ENCODE measurements around the gene MAP3K4. TPM values are rescaled to one million over a fixed set of nuclear protein-coding genes. Genes with fewer than 3 reads are reported as not detected.
A peak's percentile ranks its signal among the peaks of the same experiment; 100 is the strongest.

MAP3K4 gene
- total and polyA plus RNA-seq, 5 donors, result 11.8 to 42.3 (median 29.9) TPM

GRCh38 chr6:161151059-161151645 is 159.6 kb downstream of the MAP3K4 start:
- Histone ChIP-seq H3K27me3 (ENCODE audit: control insufficient read depth, insufficient read depth) (no peaks in the 10 kb centered on the region), H3K4me3 (ENCODE audit: low read length) (no peak overlapping the region), H3K27ac (ENCODE audit: low read length) (no peak overlapping the region), H3K4me1 (ENCODE audit: control insufficient read depth, insufficient read depth, low read length) (no peaks in the 10 kb centered on the region), H3K9me3 (ENCODE audit: control insufficient read depth, low read length) (no peaks in the 10 kb centered on the region)
- intact Hi-C loops (cut with DNase I), result loop anchor here in 2 of 4 donors (5.0 kb wide), 1 partner anchor 221 kb away; no protein-coding TSS in a partner anchor
- ATAC-seq (no peak), DNase-seq (no peak)
- WGBS, result 96% methylated on average over 18 of the region's 18 CpGs

GRCh38 chr6:161151660-161152526 is 160.3 kb downstream of the MAP3K4 start:
- no peaks in the 10 kb centered on the region for H3K9me3 ChIP-seq (ENCODE audit: control insufficient read depth, low read length)
- 82% methylated on average over 19 of the region's 19 CpGs for WGBS
- DNase-seq, result no peak
- intact Hi-C loops (cut with DNase I), result loop anchor here in 2 of 4 donors (5.0 kb wide), 1 partner anchor 220 kb away; no protein-coding TSS in a partner anchor
- no peaks in the 10 kb centered on the region for H3K27me3 ChIP-seq (ENCODE audit: control insufficient read depth, insufficient read depth)
- no peaks in the 10 kb centered on the region for H3K4me1 ChIP-seq (ENCODE audit: control insufficient read depth, insufficient read depth, low read length)
- H3K4me3 ChIP-seq (ENCODE audit: low read length), result no peak overlapping the region
- no peak overlapping the region for H3K27ac ChIP-seq (ENCODE audit: low read length)
- ATAC-seq, result peak; percentile 25 to 40

GRCh38 chr6:161152527-161152862 is 160.9 kb downstream of the MAP3K4 start:
- Histone ChIP-seq H3K4me1 (ENCODE audit: control insufficient read depth, insufficient read depth, low read length) (no peaks in the 10 kb centered on the region), H3K27ac (ENCODE audit: low read length) (no peak overlapping the region), H3K9me3 (ENCODE audit: control insufficient read depth, low read length) (no peaks in the 10 kb centered on the region), H3K27me3 (ENCODE audit: control insufficient read depth, insufficient read depth) (no peaks in the 10 kb centered on the region), H3K4me3 (ENCODE audit: low read length) (no peak overlapping the region)
- intact Hi-C loops (cut with DNase I), result loop anchor here in 2 of 4 donors (5.0 kb wide), 1 partner anchor 220 kb away; no protein-coding TSS in a partner anchor
- DNase-seq (no peak), ATAC-seq (no peak)
- WGBS, result 81% methylated on average over 9 of the region's 9 CpGs

- Histone ChIP-seq H3K4me3 (ENCODE audit: low read length) (no peak overlapping the region), H3K27me3 (ENCODE audit: control insufficient read depth, insufficient read depth) (no peaks in the 10 kb centered on the region), H3K27ac (ENCODE audit: low read length) (no peak overlapping the region), H3K4me1 (ENCODE audit: control insufficient read depth, insufficient read depth, low read length) (no peaks in the 10 kb centered on the region), H3K9me3 (ENCODE audit: control insufficient read depth, low read length) (no peaks in the 10 kb centered on the region)
- intact Hi-C loops (cut with DNase I), result loop anchor here in 2 of 4 donors (5.0 kb wide), 1 partner anchor 219 kb away; no protein-coding TSS in a partner anchor
- WGBS, result 94% methylated on average over 18 of the region's 18 CpGs
- DNase-seq, result no peak
- ATAC-seq, result peak in 1 of 2 donors; percentile 58
Observed at GRCh38 chr6:161152907-161153662, 161.5 kb downstream of the MAP3K4 start.

GRCh38 chr6:161153725-161154124 is 162.2 kb downstream of the MAP3K4 start:
- ATAC-seq (peak; percentile 21 to 29), DNase-seq (no peak)
- Histone ChIP-seq H3K4me3 (ENCODE audit: low read length) (no peak overlapping the region), H3K9me3 (ENCODE audit: control insufficient read depth, low read length) (no peaks in the 10 kb centered on the region), H3K27me3 (ENCODE audit: control insufficient read depth, insufficient read depth) (no peaks in the 10 kb centered on the region), H3K4me1 (ENCODE audit: control insufficient read depth, insufficient read depth, low read length) (no peaks in the 10 kb centered on the region), H3K27ac (ENCODE audit: low read length) (no peak overlapping the region)
- intact Hi-C loops (cut with DNase I), result loop anchor here in 2 of 4 donors (5.0 kb wide), 1 partner anchor 219 kb away; no protein-coding TSS in a partner anchor
- WGBS, result 96% methylated on average over 10 of the region's 10 CpGs

GRCh38 chr6:161154796-161155335 is 163.3 kb downstream of the MAP3K4 start:
- Histone ChIP-seq H3K9me3 (ENCODE audit: control insufficient read depth, low read length) (no peaks in the 10 kb centered on the region), H3K27ac (ENCODE audit: low read length) (no peak overlapping the region), H3K27me3 (ENCODE audit: control insufficient read depth, insufficient read depth) (no peaks in the 10 kb centered on the region), H3K4me1 (ENCODE audit: control insufficient read depth, insufficient read depth, low read length) (no peaks in the 10 kb centered on the region), H3K4me3 (ENCODE audit: low read length) (no peak overlapping the region)
- intact Hi-C loops (cut with DNase I), result loop anchor here in 2 of 4 donors (5.0 kb wide), 1 partner anchor 217 kb away; no protein-coding TSS in a partner anchor
- DNase-seq (no peak), ATAC-seq (no peak)
- 96% methylated on average over 13 of the region's 13 CpGs for WGBS

- DNase-seq (no peak), ATAC-seq (no peak)
- WGBS, result 96% methylated on average over 15 of the region's 15 CpGs
- Histone ChIP-seq H3K27me3 (ENCODE audit: control insufficient read depth, insufficient read depth) (no peaks in the 10 kb centered on the region), H3K9me3 (ENCODE audit: control insufficient read depth, low read length) (no peaks in the 10 kb centered on the region), H3K4me1 (ENCODE audit: control insufficient read depth, insufficient read depth, low read length) (no peaks in the 10 kb centered on the region), H3K4me3 (ENCODE audit: low read length) (no peak overlapping the region), H3K27ac (ENCODE audit: low read length) (no peak overlapping the region)
- intact Hi-C loops (cut with DNase I), result loop anchor here in 1 of 4 donors (10.0 kb wide), 1 partner anchor 214 kb away; no protein-coding TSS in a partner anchor
Observed at GRCh38 chr6:161161121-161161520, 169.6 kb downstream of the MAP3K4 start.

- 96% methylated on average over 16 of the region's 16 CpGs for WGBS
- ATAC-seq, result no peak
- H3K4me3 ChIP-seq (ENCODE audit: low read length), result no peak overlapping the region
- no peaks in the 10 kb centered on the region for H3K27me3 ChIP-seq (ENCODE audit: control insufficient read depth, insufficient read depth)
- no peaks in the 10 kb centered on the region for H3K9me3 ChIP-seq (ENCODE audit: control insufficient read depth, low read length)
- intact Hi-C loops (cut with DNase I), result loop anchor here in 1 of 4 donors (10.0 kb wide), 1 partner anchor 213 kb away; no protein-coding TSS in a partner anchor
- no peak for DNase-seq
- H3K27ac ChIP-seq (ENCODE audit: low read length), result no peak overlapping the region
- H3K4me1 ChIP-seq (ENCODE audit: control insufficient read depth, insufficient read depth, low read length), result no peaks in the 10 kb centered on the region
Observed at GRCh38 chr6:161161889-161162624, 170.5 kb downstream of the MAP3K4 start.

- no peak for DNase-seq
- intact Hi-C loops (cut with DNase I), result loop anchor here in 1 of 4 donors (10.0 kb wide), 1 partner anchor 212 kb away; no protein-coding TSS in a partner anchor
- Histone ChIP-seq H3K9me3 (ENCODE audit: control insufficient read depth, low read length) (no peaks in the 10 kb centered on the region), H3K27ac (ENCODE audit: low read length) (no peak overlapping the region), H3K27me3 (ENCODE audit: control insufficient read depth, insufficient read depth) (no peaks in the 10 kb centered on the region), H3K4me1 (ENCODE audit: control insufficient read depth, insufficient read depth, low read length) (no peaks in the 10 kb centered on the region), H3K4me3 (ENCODE audit: low read length) (no peak overlapping the region)
- 75% methylated on average over 9 of the region's 9 CpGs for WGBS
- peak in 1 of 2 donors; percentile 25 for ATAC-seq
Observed at GRCh38 chr6:161162722-161163121, 171.2 kb downstream of the MAP3K4 start.

Data from right cardiac atrium (tissue), 5 donors.